Activated CD4-positive, alpha-beta T cell treated with anti-CD3 and anti-CD28 coated beads, Interleukin-2, amount 50 U/mL, for 4 hours (primary cell): Measurements from ENCODE around the gene FKBP1B.
"Not testable (repeated sequence)": the region's sequence is repeated elsewhere in the genome, so short reads cannot be mapped to it uniquely, and the experiment has no call there.

Experiments
- DNase-seq, 2 experiments: peaks; one replicate each; pipeline ENCODE4 v3.0.0-alpha.2; 2020

FKBP1B gene

DNA sequence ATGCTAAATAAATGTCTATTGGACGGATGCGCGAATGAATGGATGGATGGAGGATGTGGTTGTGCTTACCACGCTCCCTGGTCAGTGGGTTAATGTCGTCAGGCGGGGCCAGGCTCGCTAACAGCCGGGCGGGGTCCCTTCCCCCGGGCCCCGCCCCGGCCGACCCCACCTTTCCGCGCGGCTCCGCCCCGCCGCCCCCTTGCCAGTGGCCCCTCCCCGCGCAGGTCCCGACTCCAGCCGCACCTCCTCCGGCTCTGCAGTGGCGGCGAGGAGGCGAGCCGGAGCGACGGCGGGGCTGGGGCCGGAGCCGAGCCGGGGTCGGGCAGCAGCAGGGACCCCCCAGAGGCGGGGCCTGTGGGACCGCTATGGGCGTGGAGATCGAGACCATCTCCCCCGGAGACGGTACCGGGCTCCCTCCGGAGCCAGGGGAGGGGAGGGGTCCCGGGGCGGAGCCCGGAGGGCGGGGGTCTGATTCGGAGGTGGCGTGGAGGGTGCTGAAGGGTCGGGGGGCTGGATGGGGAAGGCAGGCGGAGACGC lies at the start of gene FKBP1B:
FKBP1B (plus strand) TSS at position 257 of the 537 bp plus-strand sequence; CDS start at position 366, 109 bp downstream.
- peak; percentile 21 to 26 for DNase-seq

DNA sequence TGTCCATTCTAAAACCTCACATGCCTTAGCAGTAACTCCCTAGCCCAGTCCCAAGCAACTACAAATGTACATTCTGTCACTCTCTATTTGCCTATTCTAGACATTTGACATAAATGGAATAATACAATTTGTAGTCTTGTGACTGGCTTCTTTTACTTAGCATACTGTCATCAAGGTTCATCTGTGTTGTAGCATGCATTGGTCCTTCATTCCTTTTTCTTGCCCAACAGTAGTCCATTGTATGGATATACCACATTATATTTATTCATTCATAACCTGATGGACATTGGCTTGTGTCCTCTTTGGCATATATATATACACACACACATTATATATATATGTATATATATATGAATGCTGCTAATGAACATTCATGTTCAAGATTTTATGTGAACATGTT lies 41.8 kb upstream of the FKBP1B start:
- no peak for DNase-seq

DNA sequence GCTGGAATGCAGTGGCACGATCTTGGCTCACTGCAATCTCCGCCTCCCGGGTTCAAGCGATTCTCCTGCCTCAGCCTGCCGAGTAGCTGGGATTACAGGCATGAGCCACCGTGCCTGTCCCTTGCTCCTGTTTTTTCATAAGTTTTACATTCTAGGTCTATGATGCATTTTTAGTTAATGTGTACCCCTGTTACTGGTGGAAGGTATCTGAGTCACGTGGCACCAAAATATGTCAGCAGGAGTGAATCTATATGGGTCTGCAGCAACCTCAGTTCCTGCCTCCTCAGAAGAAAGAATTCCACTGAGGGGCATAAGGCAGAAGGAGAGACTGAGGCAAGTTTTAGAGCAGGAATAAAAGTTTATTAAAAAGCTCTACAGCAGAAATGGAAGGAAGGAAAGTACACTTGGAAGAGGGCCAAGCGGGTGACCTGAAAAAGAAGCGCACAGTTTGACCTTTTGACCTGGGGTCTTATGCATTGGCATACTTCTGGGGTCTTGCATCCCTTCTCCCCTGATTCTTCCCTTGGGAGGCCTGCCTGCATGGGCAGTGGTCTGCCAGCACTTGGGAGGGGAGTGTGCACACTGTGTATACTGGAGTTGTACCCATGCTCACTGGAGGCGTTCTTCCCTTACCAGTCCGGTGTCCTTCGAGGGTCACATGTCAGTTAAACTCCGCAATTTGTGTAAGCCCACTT lies 40.7 kb upstream of the FKBP1B start:
- no peak for DNase-seq

DNA sequence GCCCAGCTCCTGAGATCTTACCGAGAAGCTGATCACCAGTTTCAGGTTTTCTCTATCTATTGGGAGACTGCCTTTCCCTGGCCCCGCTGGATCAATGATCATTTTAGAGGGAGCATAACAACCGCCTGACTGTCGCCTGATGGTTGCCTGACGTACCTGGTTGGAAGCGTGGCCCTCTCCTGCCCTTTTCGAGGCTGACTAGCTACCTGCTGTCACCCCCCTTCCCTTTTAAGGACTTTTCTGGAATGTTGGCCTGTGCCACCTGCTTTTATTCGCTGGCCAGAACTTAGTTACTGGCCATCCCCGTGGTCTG lies 40.2 kb upstream of the FKBP1B start:
- DNase-seq: no peak

GRCh38 chr2:24009680-24010476 lies 39.7 kb upstream of the FKBP1B start, which contains the start of gene MFSD2B:
TSS of gene MFSD2B (plus strand) at chr2:24010085. CDS start at chr2:24010097, 12 bp downstream.
- DNase-seq: no peak

GRCh38 chr2:24010477-24011249 lies 38.9 kb upstream of the FKBP1B start:
- DNase-seq: no peak

GRCh38 chr2:24011250-24012104 lies 38.1 kb upstream of the FKBP1B start:
- no peak for DNase-seq

GRCh38 chr2:24012521-24013188 lies 36.9 kb upstream of the FKBP1B start:
- DNase-seq: no peak

DNA sequence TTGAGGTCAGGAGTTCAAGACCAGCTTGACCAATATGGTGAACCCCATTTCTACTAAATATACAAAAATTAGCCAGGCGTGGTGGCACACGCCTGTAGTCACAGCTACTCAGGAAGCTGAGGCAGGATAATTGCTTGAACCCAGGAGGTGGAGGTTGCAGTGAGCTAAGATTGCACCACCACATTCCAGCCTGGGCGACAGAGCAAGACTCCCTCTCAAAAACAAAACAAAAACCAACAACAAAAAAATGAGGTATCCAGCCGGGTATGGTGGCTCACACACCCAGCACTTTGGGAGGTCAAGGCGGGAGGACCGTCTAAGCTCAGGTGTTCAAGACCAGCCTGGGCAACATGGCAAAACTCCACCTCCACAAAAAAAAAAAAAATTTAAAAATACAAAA lies 34.6 kb upstream of the FKBP1B start:
- not testable (repeated sequence) for DNase-seq

GRCh38 chr2:24015562-24016375 lies 33.8 kb upstream of the FKBP1B start:
- DNase-seq: no peak

- DNase-seq: no peak
Measured at GRCh38 chr2:24016376-24016761, 33.2 kb upstream of the FKBP1B start.

GRCh38 chr2:24016853-24017703 lies 32.5 kb upstream of the FKBP1B start:
- no peak for DNase-seq

DNA sequence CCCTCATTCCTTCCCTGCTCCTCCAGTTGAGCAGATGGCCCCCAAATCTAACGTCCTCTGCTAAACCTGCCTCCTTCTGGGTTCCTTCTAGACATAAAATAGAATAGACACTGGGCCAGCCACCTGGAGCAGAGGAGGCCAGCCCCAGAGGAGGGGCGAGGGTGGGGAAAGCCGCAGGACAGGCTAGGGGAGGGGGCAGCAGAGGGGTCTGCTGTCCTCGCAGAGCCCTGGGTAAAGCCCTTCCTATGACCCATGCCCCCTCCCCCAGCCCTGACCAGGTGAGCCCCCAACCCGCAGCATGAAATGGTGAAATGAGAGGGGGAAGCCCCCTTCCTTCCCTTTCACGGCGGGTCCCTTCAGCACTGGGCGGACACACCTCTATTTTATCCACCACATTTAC lies 31.8 kb upstream of the FKBP1B start:
- no peak for DNase-seq

DNA sequence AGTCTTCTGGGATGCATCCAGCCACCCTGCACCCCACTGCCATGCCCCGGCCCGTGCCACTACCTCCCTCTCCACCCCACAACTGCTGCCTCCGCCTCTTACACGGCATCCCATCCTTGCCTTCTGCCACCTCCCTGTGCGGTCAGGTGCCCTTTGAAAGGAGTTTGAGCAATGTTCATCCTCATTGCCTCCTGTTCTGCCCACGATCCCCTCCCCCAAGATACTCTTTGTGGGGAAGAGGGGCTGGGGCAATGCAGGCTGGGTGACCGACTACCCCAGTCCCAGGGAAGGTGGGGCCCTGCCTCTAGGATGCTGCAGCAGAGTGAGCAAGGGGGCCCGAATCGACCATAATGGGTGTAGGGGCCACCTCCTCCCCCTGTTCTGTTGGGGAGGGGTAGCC lies 31.3 kb upstream of the FKBP1B start:
- DNase-seq: no peak

DNA sequence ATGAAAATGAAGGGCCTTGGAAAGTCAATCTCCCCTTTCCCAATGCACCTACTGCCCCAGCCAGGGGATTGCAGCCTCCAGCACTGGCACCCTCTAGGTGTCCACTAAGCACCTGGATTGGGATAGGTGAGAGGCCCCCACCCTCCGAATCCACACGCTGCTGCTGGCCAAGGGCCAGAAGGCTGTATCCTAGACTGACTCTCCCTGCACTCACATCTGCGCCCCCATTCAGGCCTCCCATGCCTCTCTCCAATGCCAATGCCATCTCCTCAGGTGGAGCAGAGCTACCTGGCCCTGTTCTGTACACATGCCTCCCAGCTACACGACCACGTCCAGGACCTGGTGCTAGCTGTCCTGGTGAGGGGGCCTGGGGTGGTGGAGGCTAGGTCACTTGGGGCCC lies 29.8 kb upstream of the FKBP1B start:
- no peak for DNase-seq

DNA sequence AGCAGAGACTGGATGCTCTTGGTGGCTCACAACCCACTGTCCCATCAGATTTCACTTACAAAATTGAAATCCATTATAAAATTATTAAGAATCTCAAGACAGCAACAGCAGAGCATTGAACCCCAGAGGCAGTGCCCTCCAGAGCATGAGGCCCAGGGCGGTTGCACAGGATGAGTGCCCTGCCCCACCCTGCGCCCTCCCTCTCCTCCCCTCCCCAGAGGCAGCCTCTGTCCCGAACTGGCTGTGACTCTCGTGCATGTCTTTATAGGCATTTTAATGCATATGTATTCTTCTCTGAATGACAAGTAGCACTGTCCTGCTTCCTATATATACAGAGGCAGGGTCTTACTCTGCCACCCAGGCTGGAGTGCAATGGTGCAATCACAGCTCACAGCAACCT lies 29.3 kb upstream of the FKBP1B start:
- no peak for DNase-seq

- no peak for DNase-seq
Measured at GRCh38 chr2:24021122-24021998, 28.2 kb upstream of the FKBP1B start.

GRCh38 chr2:24022324-24022974 lies 27.1 kb upstream of the FKBP1B start:
- DNase-seq: no peak
